ENCODE measurements around the gene ENTREP1.

DNA sequence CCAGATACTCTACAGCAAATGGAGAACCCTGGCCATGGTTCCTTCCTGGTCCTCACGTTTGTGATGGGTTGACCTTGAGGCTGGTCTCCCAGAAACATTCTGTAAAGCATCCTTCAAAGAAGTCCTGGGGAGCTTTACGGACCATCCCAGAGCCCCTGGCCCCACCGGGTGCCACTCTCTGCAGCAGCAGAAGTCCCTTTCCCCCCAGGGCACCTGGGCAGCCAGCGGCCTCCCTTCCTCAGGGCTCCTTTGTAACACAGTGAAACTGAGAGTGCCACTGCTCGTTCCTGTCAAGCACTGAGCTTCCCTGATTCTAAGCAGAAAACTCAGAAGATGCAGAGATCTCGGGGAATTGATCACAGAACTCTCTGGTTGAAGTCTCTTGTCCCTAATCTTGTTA lies 104.3 kb downstream of the ENTREP1 start:
- no peak for TF ChIP-seq POLR2AphosphoS5 (IDR thresholded peaks at IDR 0.05)
- no peak for TF ChIP-seq POLR2A (IDR thresholded peaks at IDR 0.05)
- TF ChIP-seq, protein P1, sequence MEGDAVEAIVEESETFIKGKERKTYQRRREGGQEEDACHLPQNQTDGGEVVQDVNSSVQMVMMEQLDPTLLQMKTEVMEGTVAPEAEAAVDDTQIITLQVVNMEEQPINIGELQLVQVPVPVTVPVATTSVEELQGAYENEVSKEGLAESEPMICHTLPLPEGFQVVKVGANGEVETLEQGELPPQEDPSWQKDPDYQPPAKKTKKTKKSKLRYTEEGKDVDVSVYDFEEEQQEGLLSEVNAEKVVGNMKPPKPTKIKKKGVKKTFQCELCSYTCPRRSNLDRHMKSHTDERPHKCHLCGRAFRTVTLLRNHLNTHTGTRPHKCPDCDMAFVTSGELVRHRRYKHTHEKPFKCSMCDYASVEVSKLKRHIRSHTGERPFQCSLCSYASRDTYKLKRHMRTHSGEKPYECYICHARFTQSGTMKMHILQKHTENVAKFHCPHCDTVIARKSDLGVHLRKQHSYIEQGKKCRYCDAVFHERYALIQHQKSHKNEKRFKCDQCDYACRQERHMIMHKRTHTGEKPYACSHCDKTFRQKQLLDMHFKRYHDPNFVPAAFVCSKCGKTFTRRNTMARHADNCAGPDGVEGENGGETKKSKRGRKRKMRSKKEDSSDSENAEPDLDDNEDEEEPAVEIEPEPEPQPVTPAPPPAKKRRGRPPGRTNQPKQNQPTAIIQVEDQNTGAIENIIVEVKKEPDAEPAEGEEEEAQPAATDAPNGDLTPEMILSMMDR (IDR thresholded peaks at IDR 0.05), result no peak
- TF ChIP-seq EP300 (IDR thresholded peaks at IDR 0.05; ENCODE audit: low read depth), result no peak
